ENCODE results near the gene MRI1.

MRI1 gene

GRCh38 chr19:13799669-13800068 lies 35.3 kb downstream of the MRI1 start:
- no peak overlapping the region for H3K27ac ChIP-seq
- H3K9ac ChIP-seq (ENCODE audit: insufficient read length): no peak overlapping the region
- no peaks in the 10 kb centered on the region for H3K36me3 ChIP-seq (ENCODE audit: insufficient read depth, low read length)
- no peaks in the 10 kb centered on the region for H3K9me3 ChIP-seq (ENCODE audit: low read depth, low read length)
- DNase-seq (ENCODE audit: low read depth, low spot score): no peak
- no peak overlapping the region for H3K4me3 ChIP-seq
- TF ChIP-seq FOXP2 (optimal IDR thresholded peaks at IDR 0.05; ENCODE audit: control extremely low read depth, extremely low read length, insufficient read depth) (no peak), EZH2 (IDR thresholded peaks at IDR 0.05) (no peak), POLR2AphosphoS5 (IDR thresholded peaks at IDR 0.05; ENCODE audit: borderline replicate concordance, low read depth, low read length) (no peak)

- Histone ChIP-seq H3K9me3 (ENCODE audit: low read depth, low read length) (no peaks in the 10 kb centered on the region), H3K4me3 (no peak overlapping the region), H3K9ac (ENCODE audit: insufficient read length) (no peak overlapping the region), H3K27ac (no peak overlapping the region), H3K36me3 (ENCODE audit: insufficient read depth, low read length) (no peaks in the 10 kb centered on the region)
- DNase-seq (ENCODE audit: low read depth, low spot score): no peak
- TF ChIP-seq FOXP2 (optimal IDR thresholded peaks at IDR 0.05; ENCODE audit: control extremely low read depth, extremely low read length, insufficient read depth) (no peak), POLR2AphosphoS5 (IDR thresholded peaks at IDR 0.05; ENCODE audit: borderline replicate concordance, low read depth, low read length) (no peak), EZH2 (IDR thresholded peaks at IDR 0.05) (no peak)
Observed at GRCh38 chr19:13803038-13803437, 38.7 kb downstream of the MRI1 start.

GRCh38 chr19:13804830-13805683 lies 40.7 kb downstream of the MRI1 start:
- Histone ChIP-seq H3K27ac (no peak overlapping the region), H3K36me3 (ENCODE audit: insufficient read depth, low read length) (no peaks in the 10 kb centered on the region; the same call in 1 of the 2 replicates), H3K9me3 (ENCODE audit: low read depth, low read length) (no peaks in the 10 kb centered on the region), H3K4me3 (no peak overlapping the region), H3K9ac (ENCODE audit: insufficient read length) (no peak overlapping the region)
- TF ChIP-seq POLR2AphosphoS5 (IDR thresholded peaks at IDR 0.05; ENCODE audit: borderline replicate concordance, low read depth, low read length): no peak
- TF ChIP-seq FOXP2 (optimal IDR thresholded peaks at IDR 0.05; ENCODE audit: control extremely low read depth, extremely low read length, insufficient read depth): no peak
- TF ChIP-seq EZH2 (IDR thresholded peaks at IDR 0.05): no peak
- DNase-seq (ENCODE audit: low read depth, low spot score): no peak

GRCh38 chr19:13806728-13807127 lies 42.4 kb downstream of the MRI1 start:
- Histone ChIP-seq H3K9ac (ENCODE audit: insufficient read length) (no peak overlapping the region), H3K27ac (no peak overlapping the region), H3K4me3 (no peak overlapping the region), H3K9me3 (ENCODE audit: low read depth, low read length) (no peaks in the 10 kb centered on the region), H3K36me3 (ENCODE audit: insufficient read depth, low read length) (no peaks in the 10 kb centered on the region; the same call in 1 of the 2 replicates)
- no peak for TF ChIP-seq EZH2 (IDR thresholded peaks at IDR 0.05)
- TF ChIP-seq FOXP2 (optimal IDR thresholded peaks at IDR 0.05; ENCODE audit: control extremely low read depth, extremely low read length, insufficient read depth): no peak
- no peak for TF ChIP-seq POLR2AphosphoS5 (IDR thresholded peaks at IDR 0.05; ENCODE audit: borderline replicate concordance, low read depth, low read length)
- no peak for DNase-seq (ENCODE audit: low read depth, low spot score)

GRCh38 chr19:13807421-13808021 lies 43.2 kb downstream of the MRI1 start:
- DNase-seq (ENCODE audit: low read depth, low spot score): no peak
- no peak overlapping the region for H3K9ac ChIP-seq (ENCODE audit: insufficient read length)
- no peak overlapping the region for H3K27ac ChIP-seq
- no peaks in the 10 kb centered on the region; the same call in 1 of the 2 replicates for H3K36me3 ChIP-seq (ENCODE audit: insufficient read depth, low read length)
- no peak for TF ChIP-seq POLR2AphosphoS5 (IDR thresholded peaks at IDR 0.05; ENCODE audit: borderline replicate concordance, low read depth, low read length)
- TF ChIP-seq FOXP2 (optimal IDR thresholded peaks at IDR 0.05; ENCODE audit: control extremely low read depth, extremely low read length, insufficient read depth): no peak
- no peak for TF ChIP-seq EZH2 (IDR thresholded peaks at IDR 0.05)
- H3K4me3 ChIP-seq: no peak overlapping the region
- H3K9me3 ChIP-seq (ENCODE audit: low read depth, low read length): no peaks in the 10 kb centered on the region

- Histone ChIP-seq H3K4me3 (no peak overlapping the region), H3K9ac (ENCODE audit: insufficient read length) (no peak overlapping the region), H3K9me3 (ENCODE audit: low read depth, low read length) (no peaks in the 10 kb centered on the region), H3K27ac (no peak overlapping the region), H3K36me3 (ENCODE audit: insufficient read depth, low read length) (no peaks in the 10 kb centered on the region; the same call in 1 of the 2 replicates)
- TF ChIP-seq EZH2 (IDR thresholded peaks at IDR 0.05) (no peak), FOXP2 (optimal IDR thresholded peaks at IDR 0.05; ENCODE audit: control extremely low read depth, extremely low read length, insufficient read depth) (no peak), POLR2AphosphoS5 (IDR thresholded peaks at IDR 0.05; ENCODE audit: borderline replicate concordance, low read depth, low read length) (no peak)
- no peak for DNase-seq (ENCODE audit: low read depth, low spot score)
Observed at GRCh38 chr19:13808856-13809255, 44.5 kb downstream of the MRI1 start.

- no peak overlapping the region for H3K4me3 ChIP-seq
- no peak overlapping the region for H3K9ac ChIP-seq (ENCODE audit: insufficient read length)
- TF ChIP-seq FOXP2 (optimal IDR thresholded peaks at IDR 0.05; ENCODE audit: control extremely low read depth, extremely low read length, insufficient read depth) (no peak), POLR2AphosphoS5 (IDR thresholded peaks at IDR 0.05; ENCODE audit: borderline replicate concordance, low read depth, low read length) (no peak), EZH2 (IDR thresholded peaks at IDR 0.05) (no peak)
- no peaks in the 10 kb centered on the region; the same call in 1 of the 2 replicates for H3K36me3 ChIP-seq (ENCODE audit: insufficient read depth, low read length)
- no peak overlapping the region for H3K27ac ChIP-seq
- no peaks in the 10 kb centered on the region for H3K9me3 ChIP-seq (ENCODE audit: low read depth, low read length)
- DNase-seq (ENCODE audit: low read depth, low spot score): no peak
Observed at GRCh38 chr19:13812544-13812943, 48.2 kb downstream of the MRI1 start.

GRCh38 chr19:13813147-13813546 lies 48.8 kb downstream of the MRI1 start:
- no peak overlapping the region for H3K9ac ChIP-seq (ENCODE audit: insufficient read length)
- no peaks in the 10 kb centered on the region; the same call in 1 of the 2 replicates for H3K36me3 ChIP-seq (ENCODE audit: insufficient read depth, low read length)
- DNase-seq (ENCODE audit: low read depth, low spot score): no peak
- TF ChIP-seq POLR2AphosphoS5 (IDR thresholded peaks at IDR 0.05; ENCODE audit: borderline replicate concordance, low read depth, low read length): no peak
- no peak overlapping the region for H3K4me3 ChIP-seq
- H3K27ac ChIP-seq: no peak overlapping the region
- no peaks in the 10 kb centered on the region for H3K9me3 ChIP-seq (ENCODE audit: low read depth, low read length)

Data from SK-N-MC (cell line).